Large intestine (tissue), 3 donors: ENCODE data around the gene NNMT. TPM values are rescaled to one million over a fixed set of nuclear protein-coding genes. Genes with fewer than 3 reads are reported as not detected.

ENCODE experiments used
- DNase-seq, 2 donors: peaks; one replicate each; pipeline versions ENCODE4 v3.0.0 to v3.0.0-alpha.2; 2013
- H3K27ac ChIP-seq: one replicate; pipeline ENCODE4 v1.5.1; 2013; ENCODE audit warnings: low read length
- H3K27me3 ChIP-seq: 2 replicates; pipeline ENCODE4 v1.6.1; 2013; ENCODE audit warnings: low read length; ENCODE audit not compliant: control insufficient read depth, insufficient read depth
- H3K36me3 ChIP-seq: 2 replicates; pipeline ENCODE4 v1.6.1; 2013; ENCODE audit warnings: low read length; ENCODE audit not compliant: control insufficient read depth, insufficient read depth
- H3K4me1 ChIP-seq: one replicate; pipeline ENCODE4 v1.6.1; 2013; ENCODE audit warnings: low read length; ENCODE audit not compliant: control insufficient read depth, insufficient read depth
- H3K4me3 ChIP-seq: one replicate; pipeline ENCODE4 v1.5.1; 2013; ENCODE audit warnings: low read length
- H3K9me3 ChIP-seq: one replicate; pipeline ENCODE4 v1.6.1; 2013; ENCODE audit warnings: mild to moderate bottlenecking, low read depth, low read length, moderate library complexity; ENCODE audit not compliant: control insufficient read depth
- WGBS: methylation state at CpG from one replicate; pipeline ENCODE4 v1.1.5; 2013; ENCODE audit warnings: low lambda C conversion rate; ENCODE audit not compliant: insufficient coverage; 5-methylcytosine and 5-hydroxymethylcytosine counted together
- polyA plus RNA-seq: library from polyadenylated mRNA; unstranded; fragments of 120-200 nt; gene quantifications from one replicate; pipeline ENCODE4 v1.2.1, GENCODE V29; 2013

NNMT gene
- polyA plus RNA-seq, 1 donor: 4.0 TPM

DNA sequence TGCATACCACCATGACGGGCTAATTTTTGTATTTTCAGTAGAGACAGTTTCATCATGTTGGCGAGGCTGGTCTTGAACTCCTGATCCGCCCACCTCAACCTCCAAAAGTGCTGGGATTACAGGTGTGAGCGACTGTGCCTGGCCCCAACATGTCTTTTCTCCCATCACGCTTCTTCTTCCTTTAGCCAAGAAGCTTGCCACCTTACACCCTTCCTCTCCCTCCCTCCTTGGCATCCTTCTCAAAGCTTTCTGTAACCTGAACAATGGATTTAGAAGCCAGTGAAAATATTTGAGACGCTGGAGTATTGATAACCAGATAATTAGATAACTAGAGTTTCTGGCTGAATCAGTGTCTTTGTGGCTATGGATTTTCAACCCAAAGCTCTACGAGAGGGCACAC is 11.3 kb upstream of the NNMT start:
- Histone ChIP-seq H3K27ac (no peak overlapping the region), H3K4me3 (no peak overlapping the region), H3K4me1 (no peaks in the 10 kb centered on the region), H3K9me3 (no peaks in the 10 kb centered on the region), H3K36me3 (no peaks in the 10 kb centered on the region), H3K27me3 (no peaks in the 10 kb centered on the region)
- DNase-seq: no peak
- WGBS: 100% methylated on average over 2 of the region's 7 CpGs

GRCh38 chr11:114285599-114285998 is 10.6 kb upstream of the NNMT start:
- Histone ChIP-seq H3K27ac (no peak overlapping the region), H3K9me3 (no peaks in the 10 kb centered on the region), H3K4me1 (no peaks in the 10 kb centered on the region), H3K27me3 (no peaks in the 10 kb centered on the region), H3K4me3 (no peak overlapping the region), H3K36me3 (no peaks in the 10 kb centered on the region)
- DNase-seq: no peak
- WGBS: no CpG with 5 or more reads among the region's 3 CpGs

DNA sequence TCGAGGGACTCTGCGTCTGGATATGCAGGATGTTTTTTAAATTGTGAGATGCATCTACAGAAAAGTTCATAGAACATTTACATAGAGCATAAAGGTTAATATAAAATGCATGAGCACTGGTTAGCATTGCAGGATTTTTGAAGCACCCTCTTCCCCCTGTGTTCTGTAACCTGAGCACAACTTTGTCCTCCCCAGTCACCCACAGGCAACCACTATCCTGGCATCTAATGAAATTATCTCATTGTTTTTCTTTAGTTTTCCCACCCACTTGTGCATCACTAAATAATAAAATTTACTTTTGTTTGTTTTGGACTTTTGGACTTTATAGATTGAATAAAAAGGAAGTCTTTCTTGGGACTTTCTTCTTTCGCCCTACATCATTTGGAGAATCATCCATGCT is 10.0 kb upstream of the NNMT start:
- Histone ChIP-seq H3K9me3 (no peaks in the 10 kb centered on the region), H3K4me3 (no peak overlapping the region), H3K27ac (no peak overlapping the region), H3K27me3 (no peaks in the 10 kb centered on the region), H3K4me1 (no peaks in the 10 kb centered on the region), H3K36me3 (no peaks in the 10 kb centered on the region)
- no peak for DNase-seq
- WGBS: 100% methylated on average over 1 of the region's 3 CpGs

GRCh38 chr11:114287154-114287553 is 9.0 kb upstream of the NNMT start:
- H3K27me3 ChIP-seq: no peaks in the 10 kb centered on the region
- no peak for DNase-seq
- H3K4me1 ChIP-seq: no peaks in the 10 kb centered on the region
- no peaks in the 10 kb centered on the region for H3K36me3 ChIP-seq
- no peak overlapping the region for H3K27ac ChIP-seq
- no peak overlapping the region for H3K4me3 ChIP-seq
- H3K9me3 ChIP-seq: no peaks in the 10 kb centered on the region
- 88% methylated on average over 1 of the region's 2 CpGs for WGBS

- WGBS: 83% methylated on average over 1 of the region's 2 CpGs
- Histone ChIP-seq H3K36me3 (no peaks in the 10 kb centered on the region), H3K27ac (no peak overlapping the region), H3K4me3 (no peak overlapping the region), H3K27me3 (no peaks in the 10 kb centered on the region), H3K9me3 (no peaks in the 10 kb centered on the region), H3K4me1 (no peaks in the 10 kb centered on the region)
- DNase-seq: no peak
Measured at GRCh38 chr11:114288136-114288535, 8.1 kb upstream of the NNMT start.

GRCh38 chr11:114289779-114290178 is 6.4 kb upstream of the NNMT start:
- Histone ChIP-seq H3K9me3 (no peaks in the 10 kb centered on the region), H3K27me3 (no peaks in the 10 kb centered on the region), H3K36me3 (no peaks in the 10 kb centered on the region), H3K4me1 (peaks cover under 1% of the 10 kb centered on the region), H3K27ac (no peak overlapping the region), H3K4me3 (no peak overlapping the region)
- no CpG with 5 or more reads among the region's 5 CpGs for WGBS
- no peak for DNase-seq

- DNase-seq: no peak
- Histone ChIP-seq H3K27ac (no peak overlapping the region), H3K4me3 (no peak overlapping the region), H3K4me1 (peaks cover 4% of the 10 kb centered on the region), H3K27me3 (no peaks in the 10 kb centered on the region), H3K36me3 (no peaks in the 10 kb centered on the region), H3K9me3 (no peaks in the 10 kb centered on the region)
- WGBS: 93% methylated on average over 2 of the region's 2 CpGs
Measured at GRCh38 chr11:114290503-114291235, 5.5 kb upstream of the NNMT start.

DNA sequence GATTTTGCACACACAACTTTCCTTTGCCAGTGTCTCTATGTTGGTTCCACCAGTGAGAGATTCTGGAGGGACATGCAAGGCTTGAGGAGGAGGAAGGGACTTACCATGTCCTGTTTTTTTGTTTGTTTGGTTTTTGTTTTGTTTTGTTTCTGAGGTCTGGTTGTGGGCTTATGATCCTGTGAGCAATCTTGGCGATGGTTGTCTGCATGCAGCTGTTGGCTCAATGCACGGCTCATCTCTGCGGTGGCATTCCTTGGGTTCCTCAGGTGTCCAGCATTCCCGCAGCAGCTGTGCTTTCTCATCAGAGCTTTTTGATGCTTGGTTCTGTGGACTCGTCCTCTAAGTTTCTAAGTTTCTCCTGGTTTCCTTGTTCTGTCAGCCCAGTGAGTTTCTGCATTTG is 4.8 kb upstream of the NNMT start:
- H3K4me1 ChIP-seq: peaks cover 4% of the 10 kb centered on the region
- no peaks in the 10 kb centered on the region for H3K27me3 ChIP-seq
- no peaks in the 10 kb centered on the region for H3K9me3 ChIP-seq
- 86% methylated on average over 2 of the region's 5 CpGs for WGBS
- H3K36me3 ChIP-seq: no peaks in the 10 kb centered on the region
- no peak overlapping the region for H3K4me3 ChIP-seq
- no peak for DNase-seq
- H3K27ac ChIP-seq: no peak overlapping the region

DNA sequence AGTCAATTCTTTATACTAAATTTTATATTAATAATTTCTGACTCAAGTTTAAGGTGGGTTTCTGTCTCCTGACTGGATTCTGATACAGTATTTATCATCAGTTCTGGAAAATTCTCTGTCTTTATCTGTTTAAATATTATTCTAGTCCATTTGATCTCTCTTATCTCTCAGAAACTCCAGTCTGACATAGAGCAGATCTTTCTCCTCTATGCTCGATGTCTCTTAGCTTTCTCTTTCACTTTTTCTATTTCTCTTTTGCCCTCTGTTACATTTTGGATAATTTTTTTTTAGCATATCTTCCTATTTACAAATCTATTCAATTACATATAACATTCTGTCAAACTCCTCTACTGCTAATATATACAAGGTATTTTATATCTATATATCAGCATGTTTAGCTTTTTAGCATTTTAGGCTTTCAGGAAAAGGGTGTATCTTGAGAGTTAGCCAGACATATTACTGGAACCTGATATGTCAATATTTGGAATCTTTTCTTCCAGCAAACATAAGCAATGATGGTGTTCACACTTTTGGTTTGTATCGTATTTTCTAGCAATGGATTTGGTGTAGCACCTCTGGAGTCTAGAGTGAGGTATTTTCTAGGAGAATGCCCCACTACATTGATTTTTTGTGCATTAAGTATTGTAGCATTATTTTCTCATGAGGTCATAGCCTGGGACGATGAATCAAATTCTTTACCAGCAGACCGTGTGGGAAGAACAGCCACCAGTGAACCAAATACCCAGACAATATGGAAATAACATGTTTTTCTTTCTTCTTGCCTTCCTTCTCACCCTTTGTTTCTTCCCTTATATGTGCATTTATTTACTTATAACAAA is 4.1 kb upstream of the NNMT start:
- WGBS: 25% methylated on average over 2 of the region's 4 CpGs
- Histone ChIP-seq H3K9me3 (no peaks in the 10 kb centered on the region), H3K27me3 (peaks cover 2% of the 10 kb centered on the region), H3K36me3 (no peaks in the 10 kb centered on the region), H3K4me3 (no peak overlapping the region), H3K4me1 (peaks cover 4% of the 10 kb centered on the region), H3K27ac (no peak overlapping the region)
- no peak for DNase-seq

DNA sequence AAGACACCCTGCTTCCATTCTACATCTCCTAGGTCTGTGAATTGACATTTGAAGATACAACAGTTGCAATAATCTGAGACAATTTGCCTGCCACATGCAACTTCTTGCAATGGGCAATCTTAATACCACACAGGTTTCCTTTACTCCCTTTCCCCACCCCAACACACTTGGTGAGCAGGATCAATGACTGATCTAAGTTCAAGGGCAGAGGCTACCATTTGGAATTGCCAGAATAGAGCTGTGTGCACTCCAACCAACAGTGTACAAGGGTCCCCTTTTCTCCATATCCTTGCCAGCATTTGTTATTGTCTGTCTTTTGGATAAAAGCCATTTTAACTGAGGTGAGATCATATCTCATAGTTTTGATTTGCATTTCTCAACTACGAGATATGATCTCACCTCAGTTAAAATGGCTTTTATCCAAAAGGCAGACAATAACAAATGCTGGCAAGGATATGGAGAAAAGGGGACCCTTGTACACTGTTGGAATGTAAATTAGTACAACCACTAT is 2.9 kb upstream of the NNMT start:
- no peak for DNase-seq
- Histone ChIP-seq H3K4me1 (peaks cover 4% of the 10 kb centered on the region), H3K27ac (no peak overlapping the region), H3K4me3 (no peak overlapping the region), H3K9me3 (no peaks in the 10 kb centered on the region), H3K27me3 (peaks cover 3% of the 10 kb centered on the region), H3K36me3 (no peaks in the 10 kb centered on the region)
- 83% methylated on average over 1 of the region's 1 CpG for WGBS
